ENCODE measurements around the gene PCK2.

The PCK2 gene

DNA sequence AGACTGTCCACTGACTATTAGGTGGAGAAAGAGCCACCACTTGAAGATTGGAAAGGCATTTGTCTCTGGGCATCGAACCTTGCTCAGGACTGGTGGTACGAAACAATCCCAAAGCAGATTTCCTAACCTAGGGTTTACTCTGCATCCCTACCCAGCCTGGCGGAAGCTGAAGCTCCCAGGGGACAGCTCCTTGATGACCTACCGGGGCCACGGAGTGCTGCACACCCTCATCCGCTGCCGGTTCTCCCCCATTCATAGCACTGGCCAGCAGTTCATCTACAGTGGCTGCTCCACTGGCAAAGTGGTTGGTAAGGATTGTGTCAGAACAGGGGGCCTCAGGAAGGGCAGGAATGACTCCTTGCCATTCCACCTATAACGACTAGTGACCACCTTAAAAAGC is 27.1 kb downstream of the PCK2 start:
- ATAC-seq: no peak
- TF ChIP-seq, protein P1, sequence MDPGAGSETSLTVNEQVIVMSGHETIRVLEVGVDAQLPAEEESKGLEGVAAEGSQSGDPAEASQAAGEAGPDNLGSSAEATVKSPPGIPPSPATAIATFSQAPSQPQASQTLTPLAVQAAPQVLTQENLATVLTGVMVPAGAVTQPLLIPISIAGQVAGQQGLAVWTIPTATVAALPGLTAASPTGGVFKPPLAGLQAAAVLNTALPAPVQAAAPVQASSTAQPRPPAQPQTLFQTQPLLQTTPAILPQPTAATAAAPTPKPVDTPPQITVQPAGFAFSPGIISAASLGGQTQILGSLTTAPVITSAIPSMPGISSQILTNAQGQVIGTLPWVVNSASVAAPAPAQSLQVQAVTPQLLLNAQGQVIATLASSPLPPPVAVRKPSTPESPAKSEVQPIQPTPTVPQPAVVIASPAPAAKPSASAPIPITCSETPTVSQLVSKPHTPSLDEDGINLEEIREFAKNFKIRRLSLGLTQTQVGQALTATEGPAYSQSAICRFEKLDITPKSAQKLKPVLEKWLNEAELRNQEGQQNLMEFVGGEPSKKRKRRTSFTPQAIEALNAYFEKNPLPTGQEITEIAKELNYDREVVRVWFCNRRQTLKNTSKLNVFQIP (CRISPR knock-in tag; IDR thresholded peaks at IDR 0.05; ENCODE audit: borderline replicate concordance, low read depth): no peak
- TF ChIP-seq BACH2 (CRISPR knock-in tag; IDR thresholded peaks at IDR 0.05; ENCODE audit: borderline replicate concordance) (no peak), ESRRG (CRISPR knock-in tag; IDR thresholded peaks at IDR 0.05) (no peak), SNAI2 (CRISPR knock-in tag; IDR thresholded peaks at IDR 0.05) (no peak), ARNTL (CRISPR knock-in tag; IDR thresholded peaks at IDR 0.05; ENCODE audit: borderline replicate concordance, low read depth) (no peak), TOX (CRISPR knock-in tag; IDR thresholded peaks at IDR 0.05; ENCODE audit: borderline replicate concordance) (no peak), ZFP30 (CRISPR knock-in tag; IDR thresholded peaks at IDR 0.05) (no peak), RARB (CRISPR knock-in tag; IDR thresholded peaks at IDR 0.05) (no peak), ZNF8 (CRISPR knock-in tag; IDR thresholded peaks at IDR 0.05) (no peak), ZNF70 (CRISPR knock-in tag; IDR thresholded peaks at IDR 0.05) (no peak), ZNF565 (CRISPR knock-in tag; conservative IDR thresholded peaks at IDR 0.05; ENCODE audit: low read depth) (no peak), ZFP3 (CRISPR knock-in tag; IDR thresholded peaks at IDR 0.05) (no peak)

- TF ChIP-seq ZC3H10 (CRISPR knock-in tag; IDR thresholded peaks at IDR 0.05) (no peak), OSR1 (CRISPR knock-in tag; IDR thresholded peaks at IDR 0.05) (no peak), CSDC2 (CRISPR knock-in tag; IDR thresholded peaks at IDR 0.05) (no peak), SNAI2 (CRISPR knock-in tag; IDR thresholded peaks at IDR 0.05) (no peak), ZNF8 (CRISPR knock-in tag; IDR thresholded peaks at IDR 0.05) (no peak), ZNF70 (CRISPR knock-in tag; IDR thresholded peaks at IDR 0.05) (no peak), ESRRG (CRISPR knock-in tag; IDR thresholded peaks at IDR 0.05) (no peak), ZNF565 (CRISPR knock-in tag; conservative IDR thresholded peaks at IDR 0.05; ENCODE audit: low read depth) (no peak)
- TF ChIP-seq, protein P1 (CRISPR knock-in tag; IDR thresholded peaks at IDR 0.05; ENCODE audit: borderline replicate concordance, low read depth): no peak
- TF ChIP-seq, protein P2, sequence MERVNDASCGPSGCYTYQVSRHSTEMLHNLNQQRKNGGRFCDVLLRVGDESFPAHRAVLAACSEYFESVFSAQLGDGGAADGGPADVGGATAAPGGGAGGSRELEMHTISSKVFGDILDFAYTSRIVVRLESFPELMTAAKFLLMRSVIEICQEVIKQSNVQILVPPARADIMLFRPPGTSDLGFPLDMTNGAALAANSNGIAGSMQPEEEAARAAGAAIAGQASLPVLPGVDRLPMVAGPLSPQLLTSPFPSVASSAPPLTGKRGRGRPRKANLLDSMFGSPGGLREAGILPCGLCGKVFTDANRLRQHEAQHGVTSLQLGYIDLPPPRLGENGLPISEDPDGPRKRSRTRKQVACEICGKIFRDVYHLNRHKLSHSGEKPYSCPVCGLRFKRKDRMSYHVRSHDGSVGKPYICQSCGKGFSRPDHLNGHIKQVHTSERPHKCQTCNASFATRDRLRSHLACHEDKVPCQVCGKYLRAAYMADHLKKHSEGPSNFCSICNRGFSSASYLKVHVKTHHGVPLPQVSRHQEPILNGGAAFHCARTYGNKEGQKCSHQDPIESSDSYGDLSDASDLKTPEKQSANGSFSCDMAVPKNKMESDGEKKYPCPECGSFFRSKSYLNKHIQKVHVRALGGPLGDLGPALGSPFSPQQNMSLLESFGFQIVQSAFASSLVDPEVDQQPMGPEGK (CRISPR knock-in tag; IDR thresholded peaks at IDR 0.05; ENCODE audit: borderline replicate concordance): no peak
- ATAC-seq: no peak
These were observed 28.3 kb downstream of the PCK2 start for GRCh38 chr14:24122416-24122815.

- no peak; the same call in 2 of the 3 replicates for ATAC-seq
- TF ChIP-seq ZNF8 (CRISPR knock-in tag; IDR thresholded peaks at IDR 0.05) (no peak), TOX (CRISPR knock-in tag; IDR thresholded peaks at IDR 0.05; ENCODE audit: borderline replicate concordance) (no peak)
These were observed 28.8 kb downstream of the PCK2 start for GRCh38 chr14:24122898-24123297.

DNA sequence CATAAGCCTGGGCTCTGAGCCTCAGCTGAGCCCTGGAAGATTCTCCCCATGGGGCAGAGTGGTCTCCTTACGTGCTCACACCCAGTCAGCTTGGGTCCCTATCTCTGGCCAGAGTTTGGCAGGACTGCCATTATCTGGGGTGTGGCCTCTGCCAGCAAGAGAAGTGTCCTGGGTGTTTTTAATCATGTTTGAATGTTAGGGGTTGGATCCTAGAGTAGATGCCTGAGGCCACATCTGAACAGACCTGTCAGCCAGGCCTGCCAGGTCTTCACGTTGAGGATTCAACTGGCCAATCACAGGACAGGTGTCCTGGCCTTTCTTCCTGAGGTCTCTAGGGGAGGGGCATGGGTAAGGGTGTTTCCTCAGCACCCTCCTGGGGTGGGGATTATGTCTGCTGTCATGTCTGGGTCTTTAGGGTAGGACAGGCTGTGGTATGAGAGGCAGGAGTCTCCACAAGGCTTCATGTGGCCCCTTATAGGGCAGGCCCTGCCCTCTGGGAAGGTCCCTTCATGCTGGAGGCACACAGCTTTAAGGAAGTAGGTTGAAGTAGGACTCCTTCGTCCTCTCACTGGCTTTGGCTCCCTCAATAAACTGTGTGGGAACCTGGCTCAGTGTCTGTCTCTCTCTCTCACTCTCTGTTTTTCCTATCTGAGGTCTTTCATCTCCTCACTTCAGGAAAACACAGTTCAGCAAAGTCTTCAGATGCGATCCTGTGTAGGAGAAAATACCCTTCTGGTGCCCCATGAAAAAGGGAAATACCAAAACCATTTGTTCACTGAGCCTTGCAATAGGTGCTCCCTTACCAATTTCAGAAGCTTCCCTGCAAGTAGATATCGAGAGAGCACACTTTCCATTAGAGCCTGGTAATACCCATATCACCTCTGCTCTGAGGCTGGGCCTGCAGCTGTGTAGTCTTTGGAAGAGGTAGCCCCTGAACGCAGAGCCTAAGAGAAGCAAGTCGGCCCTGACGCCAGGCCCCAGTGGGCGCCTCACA is 29.6 kb downstream of the PCK2 start:
- no peak for ATAC-seq
- no peak for TF ChIP-seq CSDC2 (CRISPR knock-in tag; IDR thresholded peaks at IDR 0.05)

DNA sequence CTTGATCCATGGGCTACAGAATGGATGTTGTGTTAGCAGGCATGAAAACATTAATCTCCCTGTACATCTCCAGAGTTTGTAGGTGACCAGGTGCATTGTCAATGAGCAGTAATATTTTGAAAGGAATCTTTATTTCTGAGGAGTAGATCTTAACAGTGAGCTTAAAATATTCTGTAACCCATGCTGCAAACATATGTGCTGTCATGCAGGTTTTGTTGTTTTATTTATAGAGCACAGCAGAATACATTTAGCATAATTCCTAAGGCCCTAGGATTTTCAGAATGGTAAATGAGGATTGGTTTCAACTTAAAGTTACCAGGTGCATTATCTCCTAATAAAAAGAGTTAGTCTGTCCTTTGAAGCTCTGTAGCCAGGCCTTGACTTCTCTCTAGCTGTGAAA is 32.8 kb downstream of the PCK2 start:
- TF ChIP-seq ZNF565 (CRISPR knock-in tag; conservative IDR thresholded peaks at IDR 0.05; ENCODE audit: low read depth) (no peak), ISL1 (CRISPR knock-in tag; IDR thresholded peaks at IDR 0.05) (no peak), ARNTL (CRISPR knock-in tag; IDR thresholded peaks at IDR 0.05; ENCODE audit: borderline replicate concordance, low read depth) (no peak), TOX (CRISPR knock-in tag; IDR thresholded peaks at IDR 0.05; ENCODE audit: borderline replicate concordance) (no peak), BACH2 (CRISPR knock-in tag; IDR thresholded peaks at IDR 0.05; ENCODE audit: borderline replicate concordance) (no peak), SNAI2 (CRISPR knock-in tag; IDR thresholded peaks at IDR 0.05) (no peak), OSR1 (CRISPR knock-in tag; IDR thresholded peaks at IDR 0.05) (no peak), ESRRG (CRISPR knock-in tag; IDR thresholded peaks at IDR 0.05) (no peak), ZNF70 (CRISPR knock-in tag; IDR thresholded peaks at IDR 0.05) (no peak), ZNF8 (CRISPR knock-in tag; IDR thresholded peaks at IDR 0.05) (no peak), GLIS3 (CRISPR knock-in tag; IDR thresholded peaks at IDR 0.05) (no peak), PPARA (CRISPR knock-in tag; IDR thresholded peaks at IDR 0.05; ENCODE audit: borderline replicate concordance) (no peak), TCF4 (CRISPR knock-in tag; IDR thresholded peaks at IDR 0.05; ENCODE audit: borderline replicate concordance) (no peak)
- TF ChIP-seq, protein P2 (CRISPR knock-in tag; IDR thresholded peaks at IDR 0.05; ENCODE audit: borderline replicate concordance): no peak
- TF ChIP-seq, protein P1 (CRISPR knock-in tag; IDR thresholded peaks at IDR 0.05; ENCODE audit: borderline replicate concordance, low read depth): no peak
- TF ChIP-seq, protein P3, sequence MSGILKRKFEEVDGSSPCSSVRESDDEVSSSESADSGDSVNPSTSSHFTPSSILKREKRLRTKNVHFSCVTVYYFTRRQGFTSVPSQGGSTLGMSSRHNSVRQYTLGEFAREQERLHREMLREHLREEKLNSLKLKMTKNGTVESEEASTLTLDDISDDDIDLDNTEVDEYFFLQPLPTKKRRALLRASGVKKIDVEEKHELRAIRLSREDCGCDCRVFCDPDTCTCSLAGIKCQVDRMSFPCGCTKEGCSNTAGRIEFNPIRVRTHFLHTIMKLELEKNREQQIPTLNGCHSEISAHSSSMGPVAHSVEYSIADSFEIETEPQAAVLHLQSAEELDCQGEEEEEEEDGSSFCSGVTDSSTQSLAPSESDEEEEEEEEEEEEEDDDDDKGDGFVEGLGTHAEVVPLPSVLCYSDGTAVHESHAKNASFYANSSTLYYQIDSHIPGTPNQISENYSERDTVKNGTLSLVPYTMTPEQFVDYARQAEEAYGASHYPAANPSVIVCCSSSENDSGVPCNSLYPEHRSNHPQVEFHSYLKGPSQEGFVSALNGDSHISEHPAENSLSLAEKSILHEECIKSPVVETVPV (CRISPR knock-in tag; IDR thresholded peaks at IDR 0.05): no peak
- no peak for ATAC-seq

Data from SK-N-SH treated with all-trans-retinoic acid at 6 μM for 48 hours (cell line).